K562 (cell line): Measurements from ENCODE around the gene MBLAC2. TPM values are rescaled to one million over a fixed set of nuclear protein-coding genes. Genes with fewer than 3 reads are reported as not detected.

ENCODE experiments used
- ARID2 ChIP-seq: fragments of 450-650 bp; IDR thresholded peaks from 2 replicates; pipeline ENCODE4 v1.6.1; 2017; ENCODE audit warnings: antibody characterized with exemption, mild to moderate bottlenecking
- ARNT ChIP-seq, 2 experiments: fragments of 450-650 bp; IDR thresholded peaks; 2 replicates each; pipeline ENCODE4 v1.6.1; 2016; ENCODE audit warnings: mild to moderate bottlenecking in 1 of 2
- CCAR2 ChIP-seq: fragments of 200-400 bp; formaldehyde crosslinking; IDR thresholded peaks from 2 replicates; pipeline ENCODE4 v1.6.1; 2017; ENCODE audit warnings: mild to moderate bottlenecking, low read depth, low read length
- CHAMP1 ChIP-seq: fragments of 450-650 bp; IDR thresholded peaks from 2 replicates; pipeline ENCODE4 v1.6.1; 2016; ENCODE audit warnings: mild to moderate bottlenecking
- CREB5 ChIP-seq: fragments of 250-450 bp; sonication (Bioruptor Pico); IDR thresholded peaks from 2 replicates; pipeline ENCODE4 v1.5.0; 2020; ENCODE audit warnings: mild to moderate bottlenecking
- FUS ChIP-seq: fragments of 200-400 bp; formaldehyde crosslinking; optimal IDR thresholded peaks from 2 replicates; pipeline ENCODE3; 2017; ENCODE audit warnings: low read depth, low read length
- IRF1 ChIP-seq: sonication (generic); formaldehyde crosslinking; IDR thresholded peaks from 2 replicates; pipeline ENCODE4 v1.8.0; 2022; ENCODE audit warnings: missing genetic modification reagents, mild to moderate bottlenecking, borderline replicate concordance
- KLF10 ChIP-seq: fragments of 250-450 bp; sonication (Bioruptor Pico); IDR thresholded peaks from 2 replicates; pipeline ENCODE4 v1.6.1; 2021; ENCODE audit warnings: matching md5 sums
- NCOA1 ChIP-seq: fragments of 450-650 bp; IDR thresholded peaks from 2 replicates; pipeline ENCODE4 v1.6.1; 2016; ENCODE audit warnings: low read depth
- RCOR1 ChIP-seq, 2 experiments: IDR thresholded peaks; 2 replicates each; pipeline ENCODE4 v1.6.1; 2012; ENCODE audit warnings: low read depth in 2 of 2, low read length in 2 of 2, borderline replicate concordance in 1 of 2, improper control_type of control experiment in 1 of 2
- RHOXF2B ChIP-seq: fragments of 250-450 bp; sonication (Bioruptor Pico); conservative IDR thresholded peaks from 2 replicates; pipeline ENCODE4 v1.5.1; 2021
- SMAD1 ChIP-seq: fragments of 150-350 bp; IDR thresholded peaks from 2 replicates; pipeline ENCODE4 v1.6.1; 2014; ENCODE audit warnings: low read length, low read depth; ENCODE audit not compliant: partially characterized antibody
- TAL1 ChIP-seq: fragments of 450-650 bp; IDR thresholded peaks from 2 replicates; pipeline ENCODE4 v1.6.1; 2016; ENCODE audit warnings: mild to moderate bottlenecking
- U2AF1 ChIP-seq: fragments of 200-400 bp; formaldehyde crosslinking; optimal IDR thresholded peaks from 2 replicates; pipeline ENCODE3; 2017; ENCODE audit warnings: mild to moderate bottlenecking, low read depth, low read length, moderate library complexity
- USF1 ChIP-seq: sonication (generic); formaldehyde crosslinking; IDR thresholded peaks from 2 replicates; pipeline ENCODE4 v1.9.0; 2022; ENCODE audit warnings: mild to moderate bottlenecking, missing genetic modification reagents
- ZKSCAN8 ChIP-seq: fragments of 200-800 bp; sonication (Bioruptor generic); IDR thresholded peaks from 2 replicates; pipeline ENCODE4 v1.6.1; 2016; ENCODE audit warnings: missing genetic modification characterization, missing compliant biosample characterization
- ZNF133 ChIP-seq: fragments of 250-450 bp; sonication (Bioruptor Pico); IDR thresholded peaks from 2 replicates; pipeline ENCODE4 v1.4.0; 2020; ENCODE audit warnings: mild to moderate bottlenecking
- ZNF347 ChIP-seq: fragments of 450-650 bp; formaldehyde crosslinking; IDR thresholded peaks from 2 replicates; pipeline ENCODE4 v1.4.0; 2020; ENCODE audit warnings: low read depth, mild to moderate bottlenecking, moderate library complexity
- ZNF354B ChIP-seq: fragments of 250-450 bp; sonication (Bioruptor Pico); IDR thresholded peaks from 2 replicates; pipeline ENCODE4 v1.4.0; 2020
- ZNF551 ChIP-seq: fragments of 250-450 bp; sonication (Bioruptor Pico); IDR thresholded peaks from 2 replicates; pipeline ENCODE4 v1.5.0; 2021; ENCODE audit warnings: mild to moderate bottlenecking, moderate library complexity
- ZNF740 ChIP-seq, 3 experiments: fragments of 200-800 bp in 1 of 3; sonication (Bioruptor generic) in 1 of 3; sonication (generic) in 1 of 3; formaldehyde crosslinking in 1 of 3; IDR thresholded peaks; 2 replicates each; pipeline versions ENCODE4 v1.6.1 to v1.8.0; 2016 to 2022; ENCODE audit warnings: mild to moderate bottlenecking in 2 of 3, missing compliant biosample characterization in 2 of 3, missing genetic modification characterization in 2 of 3, missing genetic modification reagents in 1 of 3
- ZNF778 ChIP-seq: fragments of 450-650 bp; formaldehyde crosslinking; IDR thresholded peaks from 2 replicates; pipeline ENCODE4 v1.4.0; 2020; ENCODE audit warnings: mild to moderate bottlenecking, moderate library complexity
- ZNF785 ChIP-seq: fragments of 250-450 bp; sonication (Bioruptor Pico); IDR thresholded peaks from 2 replicates; pipeline ENCODE4 v1.4.0; 2020; ENCODE audit warnings: mild to moderate bottlenecking
- polyA plus RNA-seq, 8 experiments: library from polyadenylated mRNA; depleted of rRNA in 4 of 8; stranded (reverse) in 5 of 8; unstranded in 3 of 8; fragments of >200 nt; fragmentation: Nextera tagmentation in 2 of 8; fragmentation: Illumina TruSeq in 1 of 8; extraction: Ambion mirVana in 2 of 8; extraction: Trizol in 1 of 8; gene quantifications; 2 replicates each; pipeline versions ENCODE4 v1.2.1 to v1.2.3, GENCODE V29; 2011 to 2014; ENCODE audit warnings: inconsistent platforms in 1 of 8, missing spikeins in 1 of 8
- total RNA-seq, 7 experiments: library from RNA; depleted of rRNA in 6 of 7; stranded (reverse); fragments of >200 nt in 6 of 7; fragmentation: Illumina TruSeq in 2 of 7; extraction: Trizol in 2 of 7; gene quantifications; 2 replicates each; pipeline versions ENCODE4 v1.2.1 to v1.2.3, GENCODE V29; 2011 to 2021; ENCODE audit warnings: low replicate concordance in 1 of 7

The MBLAC2 gene
- total and polyA plus RNA-seq, 9 of the 15 experiments (the other 6 are each of a cell fraction or from before 2014, with no cell fraction given) = 2.4 to 13.1 (median 10.3) TPM

- TF ChIP-seq RHOXF2B (CRISPR knock-in tag) = no peak
- no peak for TF ChIP-seq NCOA1
- TF ChIP-seq U2AF1 = peak; percentile 91
- no peak for TF ChIP-seq ZNF740 (CRISPR knock-in tag; IDR thresholded peaks at IDR 0.05)
- TF ChIP-seq ZNF740 (tag; IDR thresholded peaks at IDR 0.05) = no peak; a peak in 1 of 4 replicates
- TF ChIP-seq CREB5 (CRISPR knock-in tag) = no peak
- TF ChIP-seq RCOR1 (IDR thresholded peaks at IDR 0.05; ENCODE audit: borderline replicate concordance in 1 of 2, low read depth in 2 of 2, low read length in 2 of 2) = peak in 1 of 2 experiments; percentile 19; a peak in 1 of 4 replicates
- no peak for TF ChIP-seq ZNF785 (CRISPR knock-in tag)
- TF ChIP-seq ZNF354B = no peak
- TF ChIP-seq ZNF347 (CRISPR knock-in tag) = no peak
- no peak for TF ChIP-seq ARID2
- no peak for TF ChIP-seq ZNF133 (CRISPR knock-in tag)
- no peak for TF ChIP-seq TAL1
- no peak for TF ChIP-seq USF1 (CRISPR knock-in tag)
- no peak for TF ChIP-seq KLF10 (CRISPR knock-in tag)
- no peak for TF ChIP-seq FUS
- no peak for TF ChIP-seq ZKSCAN8
- TF ChIP-seq ARNT (IDR thresholded peaks at IDR 0.05) = no peak
- TF ChIP-seq ZNF551 (CRISPR knock-in tag) = no peak
- TF ChIP-seq SMAD1 = no peak
- no peak for TF ChIP-seq IRF1 (CRISPR knock-in tag)
- TF ChIP-seq CCAR2 = no peak
- TF ChIP-seq ZNF778 (CRISPR knock-in tag) = no peak
- peak; percentile 62; the same call in 1 of the 2 replicates for TF ChIP-seq CHAMP1
Measured at GRCh38 chr5:90474235-90475107, at the start of gene MBLAC2, which contains the start of gene POLR3G (continued).
